ENCODE results near the gene AEBP2.

AEBP2 gene

GRCh38 chr12:19430988-19431387 is 8.3 kb upstream of the AEBP2 start:
- H3K27ac ChIP-seq: peak overlapping the region; percentile 71; the same call in 1 of the 2 replicates
- no peak for TF ChIP-seq CTCF (IDR thresholded peaks at IDR 0.05; ENCODE audit: low read depth, low read length)
- H3K27me3 ChIP-seq (ENCODE audit: insufficient read depth, low read depth, severe bottlenecking): no peaks in the 10 kb centered on the region
- peaks cover 10% of the 10 kb centered on the region for H3K9me3 ChIP-seq (ENCODE audit: severe bottlenecking)
- DNase-seq: no peak
- no peaks in the 10 kb centered on the region for H3K36me3 ChIP-seq
- H3K4me3 ChIP-seq (ENCODE audit: low read depth, low read length): no peak overlapping the region

GRCh38 chr12:19431407-19432308 is 7.6 kb upstream of the AEBP2 start:
- no peak overlapping the region for H3K4me3 ChIP-seq (ENCODE audit: low read depth, low read length)
- peaks cover 7% of the 10 kb centered on the region for H3K9me3 ChIP-seq (ENCODE audit: severe bottlenecking)
- TF ChIP-seq CTCF (IDR thresholded peaks at IDR 0.05; ENCODE audit: low read depth, low read length): no peak
- DNase-seq: peak; percentile 62
- H3K27me3 ChIP-seq (ENCODE audit: insufficient read depth, low read depth, severe bottlenecking): no peaks in the 10 kb centered on the region
- peak overlapping the region; percentile 71 for H3K27ac ChIP-seq
- H3K36me3 ChIP-seq: no peaks in the 10 kb centered on the region

GRCh38 chr12:19432309-19433170 is 6.8 kb upstream of the AEBP2 start:
- H3K27ac ChIP-seq: peak overlapping the region; percentile 71
- peaks cover 7% of the 10 kb centered on the region for H3K9me3 ChIP-seq (ENCODE audit: severe bottlenecking)
- TF ChIP-seq CTCF (IDR thresholded peaks at IDR 0.05; ENCODE audit: low read depth, low read length): no peak
- no peak for DNase-seq
- no peak overlapping the region for H3K4me3 ChIP-seq (ENCODE audit: low read depth, low read length)
- no peaks in the 10 kb centered on the region for H3K27me3 ChIP-seq (ENCODE audit: insufficient read depth, low read depth, severe bottlenecking)
- no peaks in the 10 kb centered on the region for H3K36me3 ChIP-seq

GRCh38 chr12:19434538-19434937 is 4.8 kb upstream of the AEBP2 start:
- Histone ChIP-seq H3K27ac (no peak overlapping the region), H3K27me3 (ENCODE audit: insufficient read depth, low read depth, severe bottlenecking) (no peaks in the 10 kb centered on the region), H3K4me3 (ENCODE audit: low read depth, low read length) (no peak overlapping the region), H3K36me3 (peaks cover under 1% of the 10 kb centered on the region; the same call in 1 of the 2 replicates), H3K9me3 (ENCODE audit: severe bottlenecking) (peaks cover 3% of the 10 kb centered on the region)
- no peak for DNase-seq
- no peak for TF ChIP-seq CTCF (IDR thresholded peaks at IDR 0.05; ENCODE audit: low read depth, low read length)

- Histone ChIP-seq H3K27ac (no peak overlapping the region), H3K27me3 (ENCODE audit: insufficient read depth, low read depth, severe bottlenecking) (no peaks in the 10 kb centered on the region), H3K36me3 (peaks cover 6% of the 10 kb centered on the region), H3K4me3 (ENCODE audit: low read depth, low read length) (no peak overlapping the region), H3K9me3 (ENCODE audit: severe bottlenecking) (peaks cover 3% of the 10 kb centered on the region)
- no peak for TF ChIP-seq CTCF (IDR thresholded peaks at IDR 0.05; ENCODE audit: low read depth, low read length)
- no peak for DNase-seq
Observed at GRCh38 chr12:19435831-19436497, 3.3 kb upstream of the AEBP2 start.
